Gastrocnemius medialis (tissue), 4 donors: ENCODE measurements around the gene ZCCHC24. TPM values are rescaled to one million over a fixed set of nuclear protein-coding genes. Genes with fewer than 3 reads are reported as not detected.

Experiments used
- ATAC-seq, 2 donors: fragments of 150-250 bp; one replicate each; pipeline ENCODE4 v1.9.1; 2016
- DNase-seq, 2 donors: peaks; one replicate each; pipeline ENCODE4 v3.0.0-alpha.2; 2019
- H3K27ac ChIP-seq, 4 donors: fragments of 200-600 bp; sonication (generic); 1 replicate in 1 of 4; 2 replicates in 3 of 4; pipeline ENCODE4 v1.5.1; 2016 to 2018; ENCODE audit warnings: mild to moderate bottlenecking in 2 of 4, moderate library complexity in 1 of 4
- H3K27me3 ChIP-seq, 3 donors: fragments of 200-600 bp; sonication (generic) in 2 of 3; 1 replicate in 1 of 3; 2 replicates in 2 of 3; pipeline versions ENCODE4 v1.5.1 to v1.6.0; 2016 to 2019; ENCODE audit warnings: mild to moderate bottlenecking in 1 of 3, moderate library complexity in 1 of 3
- H3K36me3 ChIP-seq, 2 donors: fragments of 200-600 bp; sonication (generic) in 1 of 2; one replicate each; pipeline ENCODE4 v1.5.1; 2017 to 2018
- H3K4me1 ChIP-seq, 2 donors: fragments of 200-600 bp; sonication (generic) in 1 of 2; one replicate each; pipeline ENCODE4 v1.5.1; 2016 to 2017; ENCODE audit warnings: mild to moderate bottlenecking in 2 of 2
- H3K4me3 ChIP-seq, 4 donors: fragments of 200-600 bp; sonication (generic) in 3 of 4; 1 replicate in 1 of 4; 2 replicates in 3 of 4; pipeline ENCODE4 v1.5.1; 2016 to 2019; ENCODE audit warnings: mild to moderate bottlenecking in 2 of 4
- H3K9me3 ChIP-seq, 3 donors: fragments of 200-600 bp; sonication (generic) in 2 of 3; 1 replicate in 1 of 3; 2 replicates in 2 of 3; pipeline ENCODE4 v1.5.1; 2016 to 2019
- POLR2A ChIP-seq, 2 donors: fragments of 450-650 bp; IDR thresholded peaks; one replicate each; pipeline ENCODE4 v1.6.1; 2017; ENCODE audit warnings: antibody characterized with exemption in 2 of 2, mild to moderate bottlenecking in 2 of 2, moderate library complexity in 2 of 2
- in situ Hi-C, 4 donors: fragments of 200-750 bp; cut with MboI; loops; one replicate each; pipeline versions ENCODE4 v1.15.0 to v1.8.0; 2017; ENCODE audit warnings: low sequenced_read_pairs in 4 of 4
- intact Hi-C: fragments of 100-400 bp; cut with DNase I; formaldehyde crosslinking; loops from one replicate; pipeline ENCODE4 v1.15.1; 2023; ENCODE audit warnings: low total_unique reads
- total RNA-seq, 4 donors: library from RNA; depleted of rRNA; stranded (reverse); fragments of >200 nt; gene quantifications; one replicate each; pipeline versions ENCODE4 v1.1.0 to v1.2.3, GENCODE V29; 2016
- TF ChIP-seq, protein P1 (sequence below), 5 experiments: fragments of 450-650 bp in 3 of 5; fragments of 200-600 bp in 2 of 5; sonication (generic) in 2 of 5; IDR thresholded peaks in 4 of 5; conservative IDR thresholded peaks in 1 of 5; 1 replicate in 4 of 5; 2 replicates in 1 of 5; pipeline ENCODE4 v1.5.1; 2016 to 2019; ENCODE audit warnings: antibody characterized with exemption in 5 of 5, mild to moderate bottlenecking in 3 of 5, moderate library complexity in 3 of 5

Gene ZCCHC24
- 100 to 1,000 TPM in 1 of 4 donors, 10 to 100 TPM in 3; 59.6 to 122 (median 84.5) TPM for total RNA-seq

DNA sequence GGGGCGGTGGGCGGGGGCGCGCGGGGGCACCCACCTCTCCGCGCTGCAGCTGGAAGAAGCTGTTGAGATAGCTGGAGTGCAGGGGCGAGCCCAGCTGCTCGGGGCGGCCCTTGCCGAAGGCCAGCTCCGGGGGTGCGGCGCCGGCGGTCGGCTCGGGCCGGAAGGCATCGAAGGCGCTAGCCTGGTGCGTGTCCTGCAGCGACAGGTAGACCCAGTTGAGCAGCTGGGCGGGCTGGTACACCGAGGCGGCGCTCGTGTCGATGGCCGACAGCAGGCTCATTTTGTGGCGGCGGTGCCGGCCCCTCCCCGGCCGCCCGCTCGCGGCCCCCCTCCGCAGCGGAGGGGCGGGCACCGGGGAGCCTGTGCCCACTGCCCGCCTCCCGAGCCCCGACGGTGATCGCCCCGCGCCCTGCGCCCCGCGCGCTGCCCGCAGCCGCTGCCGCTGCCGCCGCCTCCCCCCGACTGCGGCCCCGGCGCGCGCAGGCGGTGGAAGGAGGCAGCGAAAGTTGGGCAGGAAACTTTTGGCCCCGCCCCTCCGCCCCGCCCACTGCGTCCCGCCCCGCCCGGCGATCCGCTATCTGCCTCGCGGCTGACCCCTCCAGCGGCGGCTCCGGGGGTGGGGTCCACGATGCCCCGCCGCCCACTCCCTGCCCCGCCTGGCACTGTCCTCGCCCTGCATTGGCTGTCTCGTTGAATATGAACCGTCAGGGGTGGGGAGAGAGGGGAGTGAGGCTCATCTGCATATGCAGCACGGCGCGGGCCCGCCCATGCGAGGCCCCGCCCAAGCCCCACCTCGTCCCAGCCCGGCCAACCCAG is at the start of gene ZCCHC24:
ZCCHC24 (minus strand) TSS at position 464 of the 816 bp plus-strand sequence; CDS start at position 280, 184 bp downstream.
- TF ChIP-seq, protein P1, sequence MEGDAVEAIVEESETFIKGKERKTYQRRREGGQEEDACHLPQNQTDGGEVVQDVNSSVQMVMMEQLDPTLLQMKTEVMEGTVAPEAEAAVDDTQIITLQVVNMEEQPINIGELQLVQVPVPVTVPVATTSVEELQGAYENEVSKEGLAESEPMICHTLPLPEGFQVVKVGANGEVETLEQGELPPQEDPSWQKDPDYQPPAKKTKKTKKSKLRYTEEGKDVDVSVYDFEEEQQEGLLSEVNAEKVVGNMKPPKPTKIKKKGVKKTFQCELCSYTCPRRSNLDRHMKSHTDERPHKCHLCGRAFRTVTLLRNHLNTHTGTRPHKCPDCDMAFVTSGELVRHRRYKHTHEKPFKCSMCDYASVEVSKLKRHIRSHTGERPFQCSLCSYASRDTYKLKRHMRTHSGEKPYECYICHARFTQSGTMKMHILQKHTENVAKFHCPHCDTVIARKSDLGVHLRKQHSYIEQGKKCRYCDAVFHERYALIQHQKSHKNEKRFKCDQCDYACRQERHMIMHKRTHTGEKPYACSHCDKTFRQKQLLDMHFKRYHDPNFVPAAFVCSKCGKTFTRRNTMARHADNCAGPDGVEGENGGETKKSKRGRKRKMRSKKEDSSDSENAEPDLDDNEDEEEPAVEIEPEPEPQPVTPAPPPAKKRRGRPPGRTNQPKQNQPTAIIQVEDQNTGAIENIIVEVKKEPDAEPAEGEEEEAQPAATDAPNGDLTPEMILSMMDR (IDR thresholded peaks at IDR 0.05 in 4 of 5, conservative IDR thresholded peaks at IDR 0.05 in 1 of 5) = peak in 1 of 5 experiments; percentile 12
- peak; percentile 97 to 98 for TF ChIP-seq POLR2A (IDR thresholded peaks at IDR 0.05)
- peak; percentile 57 to 64 for ATAC-seq

DNA sequence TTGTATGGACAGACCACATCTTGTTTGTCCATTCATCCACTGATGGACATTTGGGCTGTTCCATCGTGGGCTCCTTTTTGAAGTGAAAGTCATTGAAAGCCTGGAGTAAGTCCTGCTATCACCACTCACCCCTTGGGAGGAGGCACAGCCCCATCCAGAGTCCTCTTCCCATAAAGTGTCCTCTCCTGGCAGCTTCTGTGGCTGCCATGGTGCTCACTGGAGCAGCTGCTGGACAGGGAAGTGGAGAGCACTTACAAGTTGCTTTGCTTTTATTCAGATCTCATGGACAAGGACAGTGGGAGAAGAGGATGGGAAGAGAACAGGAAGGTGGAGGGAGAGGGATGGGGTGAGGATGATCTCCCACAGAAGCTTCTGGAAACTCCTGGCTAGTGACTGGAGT is 48.4 kb upstream of the ZCCHC24 start:
- no peak overlapping the region for H3K4me3 ChIP-seq
- H3K4me1 ChIP-seq = peaks cover 3 to 23% of the 10 kb centered on the region in 2 donors
- in situ Hi-C loops (no loop called here), intact Hi-C loops (no loop called here)
- no peak for ATAC-seq
- H3K27ac ChIP-seq = no peak overlapping the region
- H3K9me3 ChIP-seq = no peaks in the 10 kb centered on the region
- no peak for DNase-seq
- no peak for TF ChIP-seq POLR2A (IDR thresholded peaks at IDR 0.05)
- H3K27me3 ChIP-seq = peaks cover 0 to 3% (median 0%) of the 10 kb centered on the region in 3 donors
- no peaks in the 10 kb centered on the region for H3K36me3 ChIP-seq

More for the DNA sequence above, at the start of gene ZCCHC24:
- Histone ChIP-seq H3K4me1 (peaks cover 69 to 78% of the 10 kb centered on the region in 2 donors), H3K9me3 (no peaks in the 10 kb centered on the region), H3K27ac (peak within 1 kb of the TSS; percentile 91 to 98 (median 94)), H3K4me3 (peak within 1 kb of the TSS; percentile 69 to 88 (median 71)), H3K36me3 (no peaks in the 10 kb centered on the region), H3K27me3 (no peaks in the 10 kb centered on the region)
- peak; percentile 99 for DNase-seq
- in situ Hi-C loops (loop anchor here in 1 of 4 donors (25.0 kb wide), 1 partner anchor 358 kb away; no protein-coding TSS in a partner anchor), intact Hi-C loops (loop anchor here (2.0 to 10.0 kb wide), 3 partner anchors 47 to 762 kb away; partner anchors contain the start of gene ANXA11)

DNA sequence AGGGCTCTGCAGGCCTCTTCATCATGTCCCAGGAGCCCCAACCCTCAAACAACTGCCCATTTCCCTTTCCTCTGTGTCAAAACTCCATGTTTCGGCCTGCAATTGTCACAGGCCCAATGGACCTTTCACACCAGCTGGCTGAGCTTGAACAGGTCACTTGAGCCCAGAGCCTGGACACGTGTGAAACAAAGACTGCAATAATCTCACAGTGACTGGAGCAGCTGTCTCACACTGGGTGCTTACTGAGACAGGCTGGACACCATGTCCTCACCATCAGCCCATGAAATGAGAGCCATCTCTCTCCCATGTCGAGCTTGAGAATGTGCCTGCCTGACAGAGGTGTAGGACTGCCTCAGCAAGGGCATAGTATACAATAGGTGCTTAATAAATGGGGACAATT is 47.4 kb upstream of the ZCCHC24 start:
- Histone ChIP-seq H3K36me3 (no peaks in the 10 kb centered on the region), H3K4me1 (peaks cover 8 to 24% of the 10 kb centered on the region in 2 donors), H3K9me3 (no peaks in the 10 kb centered on the region), H3K27ac (peak overlapping the region in 2 of 4 donors; percentile 59 to 69), H3K27me3 (peaks cover 0 to 3% (median 0%) of the 10 kb centered on the region in 3 donors), H3K4me3 (no peak overlapping the region)
- ATAC-seq (peak; percentile 73 to 75), DNase-seq (peak; percentile 59 to 67)
- in situ Hi-C loops = no loop called here
- TF ChIP-seq, protein P1 (IDR thresholded peaks at IDR 0.05 in 4 of 5, conservative IDR thresholded peaks at IDR 0.05 in 1 of 5) = no peak
- no peak for TF ChIP-seq POLR2A (IDR thresholded peaks at IDR 0.05)
- intact Hi-C loops = no loop called here

DNA sequence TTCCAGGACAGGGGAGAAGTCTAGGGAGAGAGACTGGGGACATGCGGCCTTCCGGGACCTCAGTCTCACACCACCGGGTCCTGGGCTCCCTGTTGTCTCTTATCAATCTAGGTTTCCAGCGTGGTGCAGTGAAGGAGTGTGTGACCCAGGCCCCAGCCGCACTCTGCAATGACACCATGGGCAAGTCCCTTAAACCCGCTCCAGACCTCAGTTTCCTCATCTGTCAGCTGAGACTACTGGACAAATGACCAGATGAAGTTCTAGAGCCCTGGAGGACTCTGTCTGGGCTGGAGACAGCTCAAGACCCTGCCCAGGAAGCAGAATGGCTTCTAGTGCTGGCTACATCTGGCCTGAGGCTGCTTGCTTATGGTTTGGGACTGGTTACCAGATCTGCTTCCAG is 46.8 kb upstream of the ZCCHC24 start:
- in situ Hi-C loops = no loop called here
- H3K4me3 ChIP-seq = no peak overlapping the region
- peaks cover 0 to under 1% (median 0%) of the 10 kb centered on the region in 3 donors for H3K27me3 ChIP-seq
- H3K4me1 ChIP-seq = peaks cover 8 to 29% of the 10 kb centered on the region in 2 donors
- no peak for DNase-seq
- no peak for ATAC-seq
- H3K36me3 ChIP-seq = no peaks in the 10 kb centered on the region
- TF ChIP-seq POLR2A (IDR thresholded peaks at IDR 0.05) = no peak
- TF ChIP-seq, protein P1 (IDR thresholded peaks at IDR 0.05 in 4 of 5, conservative IDR thresholded peaks at IDR 0.05 in 1 of 5) = no peak
- intact Hi-C loops = no loop called here
- no peaks in the 10 kb centered on the region for H3K9me3 ChIP-seq
- H3K27ac ChIP-seq = peak overlapping the region in 2 of 4 donors; percentile 59 to 69
